Measurements from ENCODE around the gene TTI1.

Gene TTI1

GRCh38 chr20:37955511-37955910, 77.7 kb downstream of the TTI1 start:
- H3K4me2 ChIP-seq (ENCODE audit: low read length), result no peak overlapping the region
- H3K4me3 ChIP-seq (ENCODE audit: low read depth, low read length, poor library complexity, severe bottlenecking), result no peak overlapping the region
- H3K9me2 ChIP-seq (ENCODE audit: low read depth, low read length), result no peaks in the 10 kb centered on the region
- H2AFZ ChIP-seq (ENCODE audit: low read length), result no peak overlapping the region
- no peak overlapping the region for H3K9ac ChIP-seq (ENCODE audit: low read length)
- no peaks in the 10 kb centered on the region for H3K4me1 ChIP-seq (ENCODE audit: insufficient read depth, low read length, severe bottlenecking)
- H3K9me3 ChIP-seq (ENCODE audit: low read length), result no peaks in the 10 kb centered on the region
- peaks cover 4% of the 10 kb centered on the region; the same call in 1 of the 2 replicates for H3K27me3 ChIP-seq (ENCODE audit: insufficient read depth, low read length)
- no peak overlapping the region for H3K27ac ChIP-seq (ENCODE audit: low read depth, low read length, poor library complexity, severe bottlenecking)
- H4K20me1 ChIP-seq (ENCODE audit: insufficient read depth, low read length), result no peaks in the 10 kb centered on the region
- TF ChIP-seq EZH2 (IDR thresholded peaks at IDR 0.05; ENCODE audit: borderline replicate concordance, low read length), result no peak
- TF ChIP-seq, protein P1, sequence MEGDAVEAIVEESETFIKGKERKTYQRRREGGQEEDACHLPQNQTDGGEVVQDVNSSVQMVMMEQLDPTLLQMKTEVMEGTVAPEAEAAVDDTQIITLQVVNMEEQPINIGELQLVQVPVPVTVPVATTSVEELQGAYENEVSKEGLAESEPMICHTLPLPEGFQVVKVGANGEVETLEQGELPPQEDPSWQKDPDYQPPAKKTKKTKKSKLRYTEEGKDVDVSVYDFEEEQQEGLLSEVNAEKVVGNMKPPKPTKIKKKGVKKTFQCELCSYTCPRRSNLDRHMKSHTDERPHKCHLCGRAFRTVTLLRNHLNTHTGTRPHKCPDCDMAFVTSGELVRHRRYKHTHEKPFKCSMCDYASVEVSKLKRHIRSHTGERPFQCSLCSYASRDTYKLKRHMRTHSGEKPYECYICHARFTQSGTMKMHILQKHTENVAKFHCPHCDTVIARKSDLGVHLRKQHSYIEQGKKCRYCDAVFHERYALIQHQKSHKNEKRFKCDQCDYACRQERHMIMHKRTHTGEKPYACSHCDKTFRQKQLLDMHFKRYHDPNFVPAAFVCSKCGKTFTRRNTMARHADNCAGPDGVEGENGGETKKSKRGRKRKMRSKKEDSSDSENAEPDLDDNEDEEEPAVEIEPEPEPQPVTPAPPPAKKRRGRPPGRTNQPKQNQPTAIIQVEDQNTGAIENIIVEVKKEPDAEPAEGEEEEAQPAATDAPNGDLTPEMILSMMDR (IDR thresholded peaks at IDR 0.05; ENCODE audit: low read length), result no peak
- no peaks in the 10 kb centered on the region for H3K36me3 ChIP-seq (ENCODE audit: insufficient read depth, low read length)
- H3K79me2 ChIP-seq (ENCODE audit: insufficient read depth, low read length), result no peaks in the 10 kb centered on the region
- H3F3A ChIP-seq (ENCODE audit: insufficient read depth, low read length), result no peaks in the 10 kb centered on the region

DNA sequence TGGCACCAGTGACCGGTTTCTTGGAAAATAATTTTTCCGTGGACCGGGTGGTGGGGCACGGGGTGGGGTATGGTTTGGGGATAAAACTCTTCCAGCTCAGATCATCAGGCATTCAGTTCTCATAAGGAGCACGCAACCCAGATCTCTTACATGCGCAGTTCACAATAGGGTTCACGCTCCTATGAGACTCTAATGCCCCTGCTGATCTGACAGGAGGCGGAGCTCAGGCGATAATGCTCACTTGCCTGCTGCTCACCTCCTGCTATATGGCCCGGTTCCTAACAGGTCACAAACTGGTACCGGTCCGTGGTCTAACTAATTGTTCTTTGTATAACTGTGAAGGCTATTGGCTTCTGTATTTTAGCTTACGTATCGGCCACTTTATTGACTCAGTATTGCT, 78.6 kb downstream of the TTI1 start:
- Histone ChIP-seq H3K4me3 (ENCODE audit: low read depth, low read length, poor library complexity, severe bottlenecking) (no peak overlapping the region), H3F3A (ENCODE audit: insufficient read depth, low read length) (no peaks in the 10 kb centered on the region), H4K20me1 (ENCODE audit: insufficient read depth, low read length) (no peaks in the 10 kb centered on the region), H3K4me2 (ENCODE audit: low read length) (no peak overlapping the region), H3K9me2 (ENCODE audit: low read depth, low read length) (no peaks in the 10 kb centered on the region), H3K27ac (ENCODE audit: low read depth, low read length, poor library complexity, severe bottlenecking) (no peak overlapping the region), H2AFZ (ENCODE audit: low read length) (no peak overlapping the region), H3K79me2 (ENCODE audit: insufficient read depth, low read length) (no peaks in the 10 kb centered on the region), H3K27me3 (ENCODE audit: insufficient read depth, low read length) (peaks cover 4% of the 10 kb centered on the region; the same call in 1 of the 2 replicates), H3K9ac (ENCODE audit: low read length) (no peak overlapping the region), H3K9me3 (ENCODE audit: low read length) (no peaks in the 10 kb centered on the region), H3K4me1 (ENCODE audit: insufficient read depth, low read length, severe bottlenecking) (no peaks in the 10 kb centered on the region), H3K36me3 (ENCODE audit: insufficient read depth, low read length) (no peaks in the 10 kb centered on the region)
- TF ChIP-seq, protein P1 (IDR thresholded peaks at IDR 0.05; ENCODE audit: low read length), result no peak
- no peak for TF ChIP-seq EZH2 (IDR thresholded peaks at IDR 0.05; ENCODE audit: borderline replicate concordance, low read length)

- Histone ChIP-seq H3K4me1 (ENCODE audit: insufficient read depth, low read length, severe bottlenecking) (no peaks in the 10 kb centered on the region), H3K9me2 (ENCODE audit: low read depth, low read length) (no peaks in the 10 kb centered on the region), H3K4me3 (ENCODE audit: low read depth, low read length, poor library complexity, severe bottlenecking) (no peak overlapping the region), H3K27ac (ENCODE audit: low read depth, low read length, poor library complexity, severe bottlenecking) (no peak overlapping the region), H3K9me3 (ENCODE audit: low read length) (no peaks in the 10 kb centered on the region), H2AFZ (ENCODE audit: low read length) (no peak overlapping the region), H3K9ac (ENCODE audit: low read length) (no peak overlapping the region), H3K27me3 (ENCODE audit: insufficient read depth, low read length) (peaks cover 4% of the 10 kb centered on the region; the same call in 1 of the 2 replicates), H3K36me3 (ENCODE audit: insufficient read depth, low read length) (no peaks in the 10 kb centered on the region), H3K79me2 (ENCODE audit: insufficient read depth, low read length) (no peaks in the 10 kb centered on the region), H3F3A (ENCODE audit: insufficient read depth, low read length) (no peaks in the 10 kb centered on the region), H3K4me2 (ENCODE audit: low read length) (no peak overlapping the region), H4K20me1 (ENCODE audit: insufficient read depth, low read length) (no peaks in the 10 kb centered on the region)
- TF ChIP-seq EZH2 (IDR thresholded peaks at IDR 0.05; ENCODE audit: borderline replicate concordance, low read length), result no peak
- TF ChIP-seq, protein P1 (IDR thresholded peaks at IDR 0.05; ENCODE audit: low read length), result no peak
Observed at GRCh38 chr20:37954190-37954589, 79.1 kb downstream of the TTI1 start.
